GM12878 (cell line): ENCODE measurements around the gene DPYSL3. TPM values are rescaled to one million over a fixed set of nuclear protein-coding genes. Genes with fewer than 3 reads are reported as not detected.
A peak's percentile ranks its signal among the peaks of the same experiment; 100 is the strongest.

Source experiments
- ATAC-seq: fragments of 200-7000 bp; cut with Tn5 transposase; 3 replicates; pipeline ENCODE4 v1.9.1; 2020; ENCODE audit warnings: mild to moderate bottlenecking, moderate library complexity
- BruUV-seq: library from RNA; stranded (reverse); fragments of 400-500 nt; replicated peaks from 2 replicates; lab custom pipeline; 2021; lab: Mats Ljungman, UMichigan
- CTCF ChIA-PET: fragments of 300-600 bp; sonication (Branson Sonifier 250); formaldehyde crosslinking; extraction: SDS; loops from one replicate; lab custom pipeline; 2021; ENCODE audit warnings: inconsistent platforms; lab: Yijun Ruan, JAX
- POLR2A ChIA-PET: fragments of 350-600 bp; formaldehyde crosslinking; extraction: SDS; loops from one replicate; lab custom pipeline; 2021; ENCODE audit warnings: inconsistent platforms; lab: Charles Lee
- RAD21 ChIA-PET: fragments of 300-600 bp; sonication (Branson Sonifier 250); formaldehyde crosslinking; loops from one replicate; lab custom pipeline; 2023; ENCODE audit warnings: antibody characterized with exemption; ENCODE audit not compliant: unreplicated experiment; lab: Charles Lee
- SMC1A ChIA-PET: fragments of 300-600 bp; sonication (Branson Sonifier 250); formaldehyde crosslinking; loops from one replicate; lab custom pipeline; 2023; ENCODE audit not compliant: unreplicated experiment, uncharacterized antibody; lab: Charles Lee
- DNase-seq: peaks from one replicate; pipeline ENCODE4 v3.0.0-alpha.2; 2011; ENCODE audit warnings: low read depth, low spot score
- FAIRE-seq: peaks from 3 replicates; lab custom pipeline; 2011; peaks lifted over from hg19 to GRCh38; lab: Jason Lieb, UNC
- H2AFZ ChIP-seq: 2 replicates; pipeline ENCODE4 v1.6.0; 2011; ENCODE audit warnings: low read depth, low read length, control low read depth; ENCODE audit not compliant: control insufficient read depth
- H3K27ac ChIP-seq: 2 replicates; pipeline ENCODE4 v1.5.1; 2011; ENCODE audit warnings: control low read depth; ENCODE audit not compliant: control insufficient read depth, insufficient read depth
- H3K27me3 ChIP-seq, 2 experiments: replicated peaks in 1 of 2; 2 replicates each; pipeline versions ENCODE4 v1.6.0 to v1.6.1; 2011; ENCODE audit warnings: low read length in 1 of 2; ENCODE audit not compliant: control insufficient read depth in 2 of 2, insufficient read depth in 2 of 2
- H3K36me3 ChIP-seq, 2 experiments: 2 replicates each; pipeline ENCODE4 v1.5.1; 2011; ENCODE audit warnings: low read length in 1 of 2; ENCODE audit not compliant: control insufficient read depth in 2 of 2, insufficient read depth in 2 of 2
- H3K4me1 ChIP-seq: 2 replicates; pipeline ENCODE4 v1.6.1; 2011; ENCODE audit warnings: mild to moderate bottlenecking, low read length, moderate library complexity, mixed read lengths; ENCODE audit not compliant: control insufficient read depth, insufficient read depth
- H3K4me2 ChIP-seq: 2 replicates; pipeline ENCODE4 v1.6.0; 2011; ENCODE audit warnings: control low read depth; ENCODE audit not compliant: control insufficient read depth, insufficient read depth
- H3K4me3 ChIP-seq: fragments of 200-600 bp; sonication (generic); 2 replicates; pipeline ENCODE4 v1.5.1; 2016
- H3K79me2 ChIP-seq: 2 replicates; pipeline ENCODE4 v1.6.0; 2011; ENCODE audit warnings: low read length; ENCODE audit not compliant: control insufficient read depth, insufficient read depth
- H3K9ac ChIP-seq: 2 replicates; pipeline ENCODE4 v1.8.0; 2011; ENCODE audit warnings: low read length, control low read depth, mixed read lengths; ENCODE audit not compliant: control insufficient read depth, insufficient read depth
- H3K9me3 ChIP-seq: replicated peaks from 3 replicates; pipeline ENCODE4 v1.5.1; 2011; ENCODE audit warnings: mild to moderate bottlenecking, low read length; ENCODE audit not compliant: control insufficient read depth, insufficient read depth
- H4K20me1 ChIP-seq: 2 replicates; pipeline ENCODE4 v1.6.0; 2011; ENCODE audit not compliant: control insufficient read depth, insufficient read depth
- BHLHE40 ChIP-seq, 2 experiments: fragments of 450-650 bp in 1 of 2; IDR thresholded peaks; 2 replicates each; pipeline ENCODE4 v1.6.1; 2011 to 2017; ENCODE audit warnings: low read depth in 2 of 2, borderline replicate concordance in 1 of 2, improper control_type of control experiment in 1 of 2, low read length in 1 of 2, mild to moderate bottlenecking in 1 of 2
- CEBPZ ChIP-seq: fragments of 150-350 bp; IDR thresholded peaks from 2 replicates; pipeline ENCODE4 v1.6.1; 2016; ENCODE audit warnings: low read depth, low read length
- EP300 ChIP-seq, 2 experiments: fragments of 150-350 bp in 1 of 2; IDR thresholded peaks; 2 replicates each; pipeline ENCODE4 v1.6.1; 2011 to 2012; ENCODE audit warnings: low read depth in 2 of 2, low read length in 2 of 2, borderline replicate concordance in 1 of 2, improper control_type of control experiment in 1 of 2, inconsistent platforms in 1 of 2; ENCODE audit not compliant: control insufficient read depth in 1 of 2
- HDAC2 ChIP-seq: fragments of 200-600 bp; sonication (generic); IDR thresholded peaks from 2 replicates; pipeline ENCODE4 v1.6.1; 2017
- IKZF1 ChIP-seq: fragments of 450-650 bp; conservative IDR thresholded peaks from 2 replicates; pipeline ENCODE4 v1.6.1; 2017; ENCODE audit warnings: antibody characterized with exemption, mild to moderate bottlenecking
- IRF4 ChIP-seq: IDR thresholded peaks from 2 replicates; pipeline ENCODE4 v1.6.1; 2011; ENCODE audit warnings: low read depth, low read length
- MYC ChIP-seq: IDR thresholded peaks from 2 replicates; pipeline ENCODE4 v1.6.1; 2011; ENCODE audit warnings: mild to moderate bottlenecking, low read length, moderate library complexity, inconsistent platforms; ENCODE audit not compliant: insufficient read depth, insufficient replicate concordance, insufficient read length, severe bottlenecking
- NFIC ChIP-seq: IDR thresholded peaks from 2 replicates; pipeline ENCODE4 v1.6.1; 2012; ENCODE audit warnings: low read depth, mild to moderate bottlenecking, inconsistent platforms, low read length, moderate library complexity
- NR2F1 ChIP-seq: fragments of 450-650 bp; conservative IDR thresholded peaks from 2 replicates; pipeline ENCODE4 v1.6.1; 2017; ENCODE audit warnings: mild to moderate bottlenecking
- PML ChIP-seq: IDR thresholded peaks from 2 replicates; pipeline ENCODE4 v1.6.1; 2012; ENCODE audit warnings: low read length, inconsistent platforms
- RFX5 ChIP-seq: IDR thresholded peaks from 2 replicates; pipeline ENCODE4 v1.6.1; 2011; ENCODE audit warnings: low read depth, low read length, improper control_type of control experiment
- RUNX3 ChIP-seq: IDR thresholded peaks from 2 replicates; pipeline ENCODE4 v1.6.1; 2012; ENCODE audit warnings: low read length, inconsistent platforms
- SIX5 ChIP-seq: IDR thresholded peaks from 2 replicates; pipeline ENCODE4 v1.6.1; 2011; ENCODE audit warnings: mild to moderate bottlenecking, low read depth, low read length, moderate library complexity; ENCODE audit not compliant: severe bottlenecking
- SKIL ChIP-seq: fragments of 450-650 bp; IDR thresholded peaks from 2 replicates; pipeline ENCODE4 v1.6.1; 2017; ENCODE audit warnings: mild to moderate bottlenecking, low read depth, inconsistent platforms; ENCODE audit not compliant: poor library complexity, severe bottlenecking
- SMAD5 ChIP-seq: IDR thresholded peaks from 2 replicates; pipeline ENCODE4 v1.6.1; 2016; ENCODE audit warnings: antibody characterized with exemption, low read depth
- YBX1 ChIP-seq: fragments of 450-650 bp; IDR thresholded peaks from 2 replicates; pipeline ENCODE4 v1.6.1; 2016; ENCODE audit warnings: antibody characterized with exemption
- WGBS: methylation state at CpG from one replicate; pipeline ENCODE4 v1.1.6; 2016; ENCODE audit warnings: low lambda C conversion rate; ENCODE audit not compliant: insufficient replicate concordance, insufficient coverage; ENCODE audit errors: missing lambda C conversion rate; 5-methylcytosine and 5-hydroxymethylcytosine counted together
- in situ Hi-C: fragments of 300-500 bp; cut with MboI; formaldehyde crosslinking; loops from 9 replicates; pipeline ENCODE4 v1.14.3; 2018; ENCODE audit warnings: mixed read lengths
- intact Hi-C: fragments of 100-400 bp; cut with micrococcal nuclease; formaldehyde crosslinking; loops from one replicate; pipeline ENCODE4 v1.14.2; 2022; ENCODE audit not compliant: unreplicated experiment
- polyA plus RNA-seq, 11 experiments: library from polyadenylated mRNA; depleted of rRNA in 4 of 11; unstranded in 6 of 11; stranded (reverse) in 5 of 11; fragments of >200 nt; fragmentation: Nextera tagmentation in 4 of 11; fragmentation: Illumina TruSeq in 1 of 11; extraction: Ambion mirVana in 4 of 11; extraction: Trizol in 1 of 11; gene quantifications; 1 replicate in 1 of 11; 2 replicates in 10 of 11; pipeline versions ENCODE4 v1.2.1 to v1.2.3, GENCODE V29; 2011 to 2016; ENCODE audit warnings: inconsistent platforms in 2 of 11, missing spikeins in 2 of 11, low read depth in 1 of 11
- total RNA-seq, 4 experiments: library from RNA; depleted of rRNA in 3 of 4; stranded (reverse); fragments of >200 nt in 3 of 4; fragmentation: Illumina TruSeq in 1 of 4; extraction: Trizol in 1 of 4; gene quantifications; 2 replicates each; pipeline versions ENCODE4 v1.2.1 to v1.2.3, GENCODE V29; 2013 to 2021

DPYSL3 gene
- total and polyA plus RNA-seq, 10 of the 15 experiments (the other 5 are each of a cell fraction or from before 2014, with no cell fraction given) = 0.08 to 1.5 (median 0.45) TPM; not detected in 1

- TF ChIP-seq SKIL = no peak
- no peak for TF ChIP-seq NR2F1
- TF ChIP-seq SIX5 = no peak
- no peak for TF ChIP-seq IRF4
- no peak for TF ChIP-seq IKZF1
These were observed 125.3 kb downstream of the DPYSL3 start (continued) for GRCh38 chr5:147384346-147385193.

GRCh38 chr5:147382776-147383175 lies 127.1 kb downstream of the DPYSL3 start:
- Histone ChIP-seq H3K79me2 (no peaks in the 10 kb centered on the region), H4K20me1 (no peaks in the 10 kb centered on the region), H3K36me3 (no peaks in the 10 kb centered on the region), H3K4me2 (no peak overlapping the region), H3K4me3 (no peak overlapping the region), H3K27me3 (peaks cover 0 to 2% of the 10 kb centered on the region in 2 experiments; a peak in 1 of 4 replicates), H3K9me3 (no peaks in the 10 kb centered on the region), H3K9ac (no peak overlapping the region), H2AFZ (no peak overlapping the region), H3K4me1 (no peaks in the 10 kb centered on the region), H3K27ac (no peak overlapping the region)
- ChIA-PET RAD21 (no interaction called here), CTCF (interaction anchor here (2.5 to 6.2 kb wide), 2 partner anchors 9 to 13 kb away, joined by 7 to 29 read pairs; no protein-coding TSS in a partner anchor), SMC1A (no interaction called here), POLR2A (no interaction called here)
- no peak for FAIRE-seq
- intact Hi-C loops (no loop called here), in situ Hi-C loops (no loop called here)
- BruUV-seq = no TSS peak
- 52% methylated on average over 4 of the region's 4 CpGs for WGBS
- DNase-seq = no peak
- TF ChIP-seq NFIC = no peak
- no peak for TF ChIP-seq RUNX3
- TF ChIP-seq EP300 (IDR thresholded peaks at IDR 0.05; ENCODE audit: borderline replicate concordance in 1 of 2, control insufficient read depth in 1 of 2, low read depth in 2 of 2, low read length in 2 of 2) = no peak
- no peak for TF ChIP-seq BHLHE40 (IDR thresholded peaks at IDR 0.05; ENCODE audit: borderline replicate concordance in 1 of 2, low read depth in 2 of 2, low read length in 1 of 2)
- no peak for TF ChIP-seq CEBPZ
- no peak for TF ChIP-seq SMAD5
- TF ChIP-seq PML = no peak
- no peak for TF ChIP-seq HDAC2
- TF ChIP-seq YBX1 = no peak
- no peak for TF ChIP-seq MYC
- no peak for TF ChIP-seq RFX5
- TF ChIP-seq SIX5 = no peak
- peak; percentile 43 for ATAC-seq
